Neural cell (in vitro differentiated cells): ENCODE results near the gene CENPP. TPM values are rescaled to one million over a fixed set of nuclear protein-coding genes. Genes with fewer than 3 reads are reported as not detected.

Source experiments
- H2AFZ ChIP-seq: fragments of 200-600, 300-800 bp; sonication (generic), shearing (Covaris generic); 2 replicates; pipeline ENCODE4 v1.6.0; 2014; ENCODE audit warnings: low read depth, mild to moderate bottlenecking, antibody characterized with exemption, low read length, moderate library complexity
- H3F3A ChIP-seq: fragments of 200-600 bp; shearing (Covaris generic); 2 replicates; pipeline ENCODE4 v1.6.1; 2016; ENCODE audit warnings: mild to moderate bottlenecking, moderate library complexity, mixed read lengths, antibody characterized with exemption, low read length; ENCODE audit not compliant: insufficient read depth, poor library complexity, severe bottlenecking
- H3K27ac ChIP-seq: fragments of 200-600, 300-800 bp; sonication (generic), shearing (Covaris generic); 2 replicates; pipeline ENCODE4 v1.5.1; 2014; ENCODE audit warnings: mild to moderate bottlenecking, low read length, moderate library complexity
- H3K27me3 ChIP-seq: fragments of 300-800, 200-600 bp; sonication (generic), shearing (Covaris generic); 2 replicates; pipeline ENCODE4 v1.6.0; 2014; ENCODE audit warnings: mild to moderate bottlenecking, low read depth, low read length, moderate library complexity; ENCODE audit not compliant: insufficient read depth
- H3K36me3 ChIP-seq: fragments of 300-800, 200-600 bp; sonication (generic), shearing (Covaris generic); 2 replicates; pipeline ENCODE4 v1.5.1; 2014; ENCODE audit warnings: mild to moderate bottlenecking, antibody characterized with exemption, low read length, moderate library complexity; ENCODE audit not compliant: insufficient read depth
- H3K4me2 ChIP-seq: fragments of 300-800, 200-600 bp; sonication (generic), shearing (Covaris generic); 2 replicates; pipeline ENCODE4 v1.6.0; 2014; ENCODE audit warnings: mild to moderate bottlenecking, low read length
- H3K4me3 ChIP-seq: fragments of 300-800, 200-600 bp; sonication (generic), shearing (Covaris generic); 2 replicates; pipeline ENCODE4 v1.5.1; 2014; ENCODE audit warnings: mild to moderate bottlenecking, low read length, moderate library complexity
- H3K79me2 ChIP-seq: fragments of 200-600 bp; shearing (Covaris generic); replicated peaks from 2 replicates; pipeline ENCODE4 v1.6.0; 2014; ENCODE audit warnings: mild to moderate bottlenecking, low read length, moderate library complexity; ENCODE audit not compliant: insufficient read depth
- H3K9ac ChIP-seq: fragments of 300-800, 200-600 bp; sonication (generic), shearing (Covaris generic); 2 replicates; pipeline ENCODE4 v1.6.1; 2016; ENCODE audit warnings: mild to moderate bottlenecking, low read length, mixed read lengths
- H3K9me2 ChIP-seq: fragments of 200-600 bp; shearing (Covaris generic); 2 replicates; pipeline ENCODE4 v1.6.1; 2016; ENCODE audit warnings: mild to moderate bottlenecking, low read length, mixed read lengths; ENCODE audit not compliant: insufficient read depth
- H3K9me3 ChIP-seq: fragments of 200-600, 300-800 bp; sonication (generic), shearing (Covaris generic); 2 replicates; pipeline ENCODE4 v1.6.1; 2016; ENCODE audit warnings: mild to moderate bottlenecking, mixed run types, low read length, moderate library complexity, mixed read lengths
- H4K20me1 ChIP-seq: fragments of 200-600 bp; shearing (Covaris generic); 2 replicates; pipeline ENCODE4 v1.6.1; 2016; ENCODE audit warnings: mild to moderate bottlenecking, mixed run types; ENCODE audit not compliant: insufficient read depth
- CTCF ChIP-seq: fragments of 450-650 bp; IDR thresholded peaks from 2 replicates; pipeline ENCODE4 v1.5.1; 2014; ENCODE audit warnings: antibody characterized with exemption, mild to moderate bottlenecking, moderate library complexity; ENCODE audit not compliant: poor library complexity, severe bottlenecking
- EP300 ChIP-seq: fragments of 450-650 bp; conservative IDR thresholded peaks from 2 replicates; pipeline ENCODE4 v1.6.1; 2014; ENCODE audit warnings: antibody characterized with exemption, mild to moderate bottlenecking, moderate library complexity; ENCODE audit not compliant: poor library complexity, severe bottlenecking
- EZH2 ChIP-seq: fragments of 200-600, 300-800 bp; shearing (Covaris generic), sonication (generic); IDR thresholded peaks from 2 replicates; pipeline ENCODE4 v1.6.1; 2014; ENCODE audit warnings: antibody characterized with exemption, low read length, borderline replicate concordance, mild to moderate bottlenecking; ENCODE audit not compliant: insufficient read depth, poor library complexity, severe bottlenecking
- MXI1 ChIP-seq: fragments of 450-650 bp; conservative IDR thresholded peaks from 2 replicates; pipeline ENCODE4 v1.6.1; 2014; ENCODE audit warnings: antibody characterized with exemption, mild to moderate bottlenecking; ENCODE audit not compliant: poor library complexity, severe bottlenecking
- POLR2AphosphoS5 ChIP-seq: IDR thresholded peaks from 2 replicates; pipeline ENCODE4 v1.6.1; 2012
- RAD21 ChIP-seq: fragments of 450-650 bp; conservative IDR thresholded peaks from 2 replicates; pipeline ENCODE4 v1.6.1; 2014; ENCODE audit warnings: antibody characterized with exemption, mild to moderate bottlenecking, moderate library complexity
- REST ChIP-seq: IDR thresholded peaks from 2 replicates; pipeline ENCODE4 v1.6.1; 2012; ENCODE audit warnings: borderline replicate concordance
- SMC3 ChIP-seq: fragments of 450-650 bp; conservative IDR thresholded peaks from 2 replicates; pipeline ENCODE4 v1.6.1; 2014; ENCODE audit warnings: antibody characterized with exemption, mild to moderate bottlenecking, moderate library complexity; ENCODE audit not compliant: poor library complexity
- TAF1 ChIP-seq: IDR thresholded peaks from 2 replicates; pipeline ENCODE4 v1.6.1; 2012; ENCODE audit warnings: low read depth
- polyA plus RNA-seq: library from polyadenylated mRNA; depleted of rRNA; stranded (reverse); fragments of >200 nt; gene quantifications from 2 replicates; pipeline ENCODE4 v1.2.3, GENCODE V29; 2014

Gene CENPP
- polyA plus RNA-seq, 1 donor from 2014 or later, result 5.0 TPM

- no peaks in the 10 kb centered on the region for H3K79me2 ChIP-seq
- H3K4me2 ChIP-seq, result no peak overlapping the region
- H3K27me3 ChIP-seq, result no peaks in the 10 kb centered on the region
- H3K9me3 ChIP-seq, result no peaks in the 10 kb centered on the region
- no peak overlapping the region for H3K4me3 ChIP-seq
- H3K27ac ChIP-seq, result no peak overlapping the region
- no peaks in the 10 kb centered on the region for H4K20me1 ChIP-seq
- H3F3A ChIP-seq, result no peaks in the 10 kb centered on the region
- H3K36me3 ChIP-seq, result no peaks in the 10 kb centered on the region
- no peaks in the 10 kb centered on the region for H3K9me2 ChIP-seq
- no peak overlapping the region for H2AFZ ChIP-seq
- H3K9ac ChIP-seq, result no peak overlapping the region
- TF ChIP-seq EP300 (no peak), SMC3 (no peak), CTCF (no peak), REST (no peak), MXI1 (no peak), RAD21 (no peak), TAF1 (no peak), POLR2AphosphoS5 (no peak), EZH2 (no peak)
Observed at GRCh38 chr9:92397853-92398252, 72.1 kb downstream of the CENPP start.

GRCh38 chr9:92402360-92402759 is 76.6 kb downstream of the CENPP start:
- no peak overlapping the region for H3K4me3 ChIP-seq

More at GRCh38 chr9:92402360-92402759, 76.6 kb downstream of the CENPP start:
- no peak for TF ChIP-seq EP300
- TF ChIP-seq MXI1, result no peak
- no peak for TF ChIP-seq SMC3
- H3K9me2 ChIP-seq, result no peaks in the 10 kb centered on the region
- no peaks in the 10 kb centered on the region for H3K36me3 ChIP-seq
- H3K9me3 ChIP-seq, result no peaks in the 10 kb centered on the region
- no peaks in the 10 kb centered on the region for H4K20me1 ChIP-seq
- no peaks in the 10 kb centered on the region for H3K79me2 ChIP-seq
- no peaks in the 10 kb centered on the region for H3F3A ChIP-seq
- no peak overlapping the region for H3K9ac ChIP-seq
- no peaks in the 10 kb centered on the region for H3K27me3 ChIP-seq
- H3K27ac ChIP-seq, result no peak overlapping the region
- no peak overlapping the region for H2AFZ ChIP-seq
- H3K4me2 ChIP-seq, result no peak overlapping the region
